Right atrium auricular region (tissue), 2 donors: ENCODE data around the gene CYP27A1. TPM values are rescaled to one million over a fixed set of nuclear protein-coding genes. Genes with fewer than 3 reads are reported as not detected.

ENCODE experiments used
- DNase-seq: peaks from one replicate; pipeline ENCODE4 v3.0.0-alpha.2; 2019; ENCODE audit warnings: low spot score
- H3K27ac ChIP-seq, 2 donors: fragments of 200-600 bp; sonication (generic); 1 replicate in 1 of 2; 2 replicates in 1 of 2; pipeline ENCODE4 v1.5.1; 2016 to 2019
- H3K27me3 ChIP-seq, 2 donors: fragments of 200-600 bp; sonication (generic); one replicate each; pipeline versions ENCODE4 v1.5.1 to v1.6.0; 2017 to 2019
- H3K36me3 ChIP-seq: fragments of 200-600 bp; sonication (generic); one replicate; pipeline ENCODE4 v1.5.1; 2016
- H3K4me1 ChIP-seq, 2 donors: fragments of 200-600 bp; sonication (generic); one replicate each; pipeline versions ENCODE4 v1.5.1 to v1.6.0; 2017 to 2019
- H3K4me3 ChIP-seq, 2 donors: fragments of 200-600 bp; sonication (generic); 1 replicate in 1 of 2; 2 replicates in 1 of 2; pipeline ENCODE4 v1.5.1; 2017 to 2019; ENCODE audit warnings: mild to moderate bottlenecking in 1 of 2, moderate library complexity in 1 of 2
- H3K9me3 ChIP-seq, 2 donors: fragments of 200-600 bp; sonication (generic); one replicate each; pipeline ENCODE4 v1.5.1; 2019
- total RNA-seq, 2 donors: library from RNA; depleted of rRNA; stranded (reverse); fragments of >200 nt; gene quantifications; one replicate each; pipeline ENCODE4 v1.1.0, GENCODE V29; 2016
- TF ChIP-seq, protein P1 (sequence below), 2 donors: fragments of 200-600 bp; sonication (generic); IDR thresholded peaks; one replicate each; pipeline ENCODE4 v1.5.1; 2019; ENCODE audit warnings: antibody characterized with exemption in 2 of 2

The CYP27A1 gene
- total RNA-seq, 2 donors from 2014 or later: 17.2 to 23.4 TPM

DNA sequence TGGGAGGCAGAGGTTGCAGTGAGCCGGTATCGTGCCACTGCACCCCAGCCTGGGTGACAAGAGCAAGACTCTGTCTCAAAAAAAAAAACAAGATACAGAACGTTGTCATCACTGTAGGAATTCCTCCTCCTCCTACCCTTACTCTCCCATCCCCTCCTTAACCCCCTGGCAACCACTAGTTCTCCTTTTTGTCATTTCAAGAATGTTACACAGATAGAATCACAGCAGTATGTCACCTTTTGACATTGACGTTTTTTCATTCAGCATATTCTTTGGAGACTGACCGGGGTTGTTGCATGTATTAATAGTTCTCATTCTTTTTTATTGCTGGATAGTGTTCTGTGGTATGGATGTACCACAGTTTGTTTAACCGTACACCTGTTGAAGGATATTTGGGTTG lies 38.9 kb upstream of the CYP27A1 start:
- Histone ChIP-seq H3K27ac (no peak overlapping the region), H3K4me1 (peaks cover 0 to 19% of the 10 kb centered on the region in 2 donors), H3K27me3 (no peaks in the 10 kb centered on the region), H3K36me3 (peaks cover 35% of the 10 kb centered on the region), H3K4me3 (no peak overlapping the region), H3K9me3 (no peaks in the 10 kb centered on the region)
- no peak for DNase-seq
- TF ChIP-seq, protein P1, sequence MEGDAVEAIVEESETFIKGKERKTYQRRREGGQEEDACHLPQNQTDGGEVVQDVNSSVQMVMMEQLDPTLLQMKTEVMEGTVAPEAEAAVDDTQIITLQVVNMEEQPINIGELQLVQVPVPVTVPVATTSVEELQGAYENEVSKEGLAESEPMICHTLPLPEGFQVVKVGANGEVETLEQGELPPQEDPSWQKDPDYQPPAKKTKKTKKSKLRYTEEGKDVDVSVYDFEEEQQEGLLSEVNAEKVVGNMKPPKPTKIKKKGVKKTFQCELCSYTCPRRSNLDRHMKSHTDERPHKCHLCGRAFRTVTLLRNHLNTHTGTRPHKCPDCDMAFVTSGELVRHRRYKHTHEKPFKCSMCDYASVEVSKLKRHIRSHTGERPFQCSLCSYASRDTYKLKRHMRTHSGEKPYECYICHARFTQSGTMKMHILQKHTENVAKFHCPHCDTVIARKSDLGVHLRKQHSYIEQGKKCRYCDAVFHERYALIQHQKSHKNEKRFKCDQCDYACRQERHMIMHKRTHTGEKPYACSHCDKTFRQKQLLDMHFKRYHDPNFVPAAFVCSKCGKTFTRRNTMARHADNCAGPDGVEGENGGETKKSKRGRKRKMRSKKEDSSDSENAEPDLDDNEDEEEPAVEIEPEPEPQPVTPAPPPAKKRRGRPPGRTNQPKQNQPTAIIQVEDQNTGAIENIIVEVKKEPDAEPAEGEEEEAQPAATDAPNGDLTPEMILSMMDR (IDR thresholded peaks at IDR 0.05): no peak

DNA sequence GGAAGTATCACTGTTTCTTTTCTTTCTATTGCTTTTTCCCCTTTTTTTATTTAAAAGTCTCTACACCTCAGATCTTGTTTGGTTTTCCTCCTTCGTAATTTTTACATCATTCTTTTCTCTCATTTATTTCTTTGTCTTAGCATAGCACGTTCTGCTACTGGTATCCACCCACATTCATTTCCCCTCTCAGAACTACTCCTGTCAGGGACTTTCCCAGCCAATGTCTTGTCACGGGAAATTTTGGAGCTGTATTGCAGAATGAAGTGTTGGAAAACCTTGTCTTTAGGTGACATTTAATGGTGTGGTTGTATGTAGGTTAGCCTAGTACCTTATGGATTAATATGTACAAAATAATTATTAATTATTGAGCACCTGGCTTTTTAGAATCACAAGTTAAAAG lies 37.3 kb upstream of the CYP27A1 start:
- TF ChIP-seq, protein P1 (IDR thresholded peaks at IDR 0.05): no peak
- peaks cover 37% of the 10 kb centered on the region for H3K36me3 ChIP-seq
- no peak overlapping the region for H3K4me3 ChIP-seq
- H3K9me3 ChIP-seq: no peaks in the 10 kb centered on the region
- peaks cover 0 to 19% of the 10 kb centered on the region in 2 donors for H3K4me1 ChIP-seq
- H3K27me3 ChIP-seq: no peaks in the 10 kb centered on the region
- peak overlapping the region in 1 of 2 donors; percentile 68 for H3K27ac ChIP-seq
- peak; percentile 11 for DNase-seq

DNA sequence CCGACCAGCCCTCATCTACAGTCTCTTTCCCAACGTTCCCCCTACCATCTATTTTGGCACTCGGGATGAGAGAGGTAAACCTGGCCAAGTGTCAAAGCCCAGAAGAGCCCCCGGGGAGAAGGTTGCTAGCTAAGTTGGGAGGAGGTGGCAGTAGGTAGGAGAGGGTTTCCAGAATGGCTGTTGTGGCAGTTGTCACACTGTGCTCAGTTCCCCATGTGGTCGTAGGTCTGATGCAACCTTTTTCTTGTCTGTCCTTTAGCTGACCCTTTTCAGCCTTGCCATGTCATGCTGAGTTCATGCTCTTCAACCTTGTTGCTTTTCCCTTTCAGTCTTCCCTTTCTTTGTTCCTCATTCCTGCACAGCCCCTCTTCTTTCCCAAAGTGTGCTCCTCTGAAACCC lies 36.8 kb upstream of the CYP27A1 start:
- H3K36me3 ChIP-seq: peaks cover 40% of the 10 kb centered on the region
- peaks cover 0 to 19% of the 10 kb centered on the region in 2 donors for H3K4me1 ChIP-seq
- no peaks in the 10 kb centered on the region for H3K27me3 ChIP-seq
- DNase-seq: peak; percentile 61
- H3K4me3 ChIP-seq: no peak overlapping the region
- H3K9me3 ChIP-seq: no peaks in the 10 kb centered on the region
- TF ChIP-seq, protein P1 (IDR thresholded peaks at IDR 0.05): no peak
- H3K27ac ChIP-seq: peak overlapping the region; percentile 68

DNA sequence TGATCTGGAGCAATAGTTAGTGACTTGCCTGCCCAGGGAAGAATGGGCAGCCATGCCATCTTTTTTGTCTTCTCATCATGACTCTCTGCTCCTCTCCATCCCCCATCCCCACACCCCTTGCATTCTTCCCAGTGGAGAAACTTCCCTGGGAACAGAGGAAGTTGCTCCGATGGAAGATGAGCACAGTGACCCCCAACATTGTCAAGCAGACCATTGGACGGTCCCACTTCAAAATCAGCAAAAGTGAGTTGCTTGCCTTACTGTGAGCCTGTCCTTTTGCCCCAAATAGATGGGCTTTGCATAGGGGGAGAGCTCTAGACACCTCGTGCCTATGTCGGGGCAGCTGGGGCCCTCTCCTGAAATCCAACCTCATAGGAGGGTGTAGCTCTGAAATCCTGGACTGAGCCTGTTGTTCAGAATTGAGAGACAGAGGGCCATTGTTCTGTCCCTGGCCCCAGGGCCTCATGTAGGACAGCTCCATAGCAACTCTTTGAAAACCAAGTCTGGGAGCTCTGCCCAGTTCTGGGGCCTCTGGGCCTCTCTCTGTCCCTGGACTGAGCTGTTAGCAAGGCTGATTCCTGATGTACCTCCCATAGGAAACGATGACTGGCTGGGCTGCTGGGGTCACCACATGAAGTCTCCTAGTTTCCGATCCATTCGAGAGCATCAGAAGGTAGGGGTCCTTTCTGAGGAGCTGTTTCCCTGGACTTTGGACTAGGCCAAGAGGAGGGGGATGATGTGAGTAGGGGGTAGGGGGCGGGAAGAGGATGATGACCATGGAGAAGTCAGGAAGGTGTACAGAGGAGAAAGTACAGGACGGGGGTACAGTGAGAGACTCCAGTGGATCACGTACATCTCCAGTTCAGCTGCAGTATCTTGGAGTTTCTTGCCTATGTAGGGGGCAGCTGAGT lies 36.1 kb upstream of the CYP27A1 start:
- H3K36me3 ChIP-seq: peaks cover 35% of the 10 kb centered on the region
- TF ChIP-seq, protein P1 (IDR thresholded peaks at IDR 0.05): no peak
- H3K4me3 ChIP-seq: no peak overlapping the region
- H3K9me3 ChIP-seq: no peaks in the 10 kb centered on the region
- peaks cover 0 to 19% of the 10 kb centered on the region in 2 donors for H3K4me1 ChIP-seq
- H3K27ac ChIP-seq: peak overlapping the region; percentile 68
- no peaks in the 10 kb centered on the region for H3K27me3 ChIP-seq
- DNase-seq: peak; percentile 90

DNA sequence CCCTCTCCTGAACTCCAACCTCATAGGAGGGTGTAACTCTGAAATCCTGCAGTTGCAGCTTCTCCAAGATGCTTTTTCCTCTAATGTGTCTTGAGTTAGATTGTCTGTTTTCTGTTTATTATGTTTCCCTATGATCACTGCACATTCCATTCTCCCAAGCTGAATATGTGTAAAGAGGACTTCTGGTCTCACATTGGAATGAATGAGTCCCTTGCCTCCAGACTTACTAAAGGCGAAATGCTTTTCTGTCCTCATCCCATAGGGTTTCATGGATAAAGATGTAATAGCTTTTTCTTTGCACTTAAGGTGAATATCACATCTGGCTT lies 35.5 kb upstream of the CYP27A1 start:
- no peak for DNase-seq
- Histone ChIP-seq H3K4me1 (peaks cover 0 to 19% of the 10 kb centered on the region in 2 donors), H3K27me3 (no peaks in the 10 kb centered on the region), H3K27ac (peak overlapping the region; percentile 68), H3K4me3 (no peak overlapping the region), H3K36me3 (peaks cover 30% of the 10 kb centered on the region), H3K9me3 (no peaks in the 10 kb centered on the region)
- TF ChIP-seq, protein P1 (IDR thresholded peaks at IDR 0.05): no peak
